SHP77 treated with DMSO at 0.1 percent for 48 hours (cell line): ENCODE data around the gene KCND1.
A peak's percentile ranks its signal among the peaks of the same experiment; 100 is the strongest.

Experiments used
- DNase-seq: peaks from one replicate; lab custom pipeline; 2025; lab: John Stamatoyannopoulos, UW

Gene KCND1

GRCh38 chrX:48911412-48912182 is 60.0 kb downstream of the KCND1 start, which contains the start of gene SLC35A2:
SLC35A2 (minus strand) TSS chrX:48911646; CDS start chrX:48911636, 10 bp downstream.
- peak; percentile 52 for DNase-seq
